Fibroblast of lung (primary cell): Measurements from ENCODE around the gene S100A4.

Experiments
- CTCF ChIP-seq, 2 donors: IDR thresholded peaks in 1 of 2; conservative IDR thresholded peaks in 1 of 2; 1 replicate in 1 of 2; 2 replicates in 1 of 2; pipeline ENCODE4 v1.5.1; 2011 to 2012; ENCODE audit warnings: low read length in 2 of 2, control low read depth in 1 of 2, inconsistent platforms in 1 of 2, low read depth in 1 of 2, mild to moderate bottlenecking in 1 of 2
- EZH2 ChIP-seq: IDR thresholded peaks from 2 replicates; pipeline ENCODE4 v1.5.1; 2012; ENCODE audit warnings: low read length, control low read depth, mild to moderate bottlenecking; ENCODE audit errors: missing control alignments

- TF ChIP-seq CTCF (conservative IDR thresholded peaks at IDR 0.05 in 1 of 2, IDR thresholded peaks at IDR 0.05 in 1 of 2; ENCODE audit: low read depth in 1 of 2, low read length in 2 of 2) (no peak), EZH2 (no peak)
These were observed 32.6 kb downstream of the S100A4 start for GRCh38 chr1:153513023-153513422.
